Neural progenitor cell (in vitro differentiated cells): ENCODE data around the gene ADGRA3. TPM values are rescaled to one million over a fixed set of nuclear protein-coding genes. Genes with fewer than 3 reads are reported as not detected.

Source experiments
- DNase-seq: peaks from one replicate; pipeline ENCODE4 v3.0.0-alpha.2; 2016; ENCODE audit warnings: low spot score
- H2AFZ ChIP-seq: fragments of 200-600 bp; sonication (generic); replicated peaks from 2 replicates; pipeline ENCODE4 v1.6.1; 2016; ENCODE audit warnings: antibody characterized with exemption
- H3F3A ChIP-seq: fragments of 200-600 bp; sonication (generic); 2 replicates; pipeline ENCODE4 v1.6.1; 2016; ENCODE audit warnings: antibody characterized with exemption, low read depth
- H3K27ac ChIP-seq: fragments of 200-600 bp; sonication (generic); 2 replicates; pipeline ENCODE4 v1.5.1; 2016; ENCODE audit warnings: mild to moderate bottlenecking
- H3K27me3 ChIP-seq: fragments of 200-600 bp; sonication (generic); 2 replicates; pipeline ENCODE4 v1.6.1; 2016; ENCODE audit warnings: mild to moderate bottlenecking, moderate library complexity
- H3K36me3 ChIP-seq: fragments of 200-600 bp; sonication (generic); 2 replicates; pipeline ENCODE4 v1.5.1; 2016
- H3K4me1 ChIP-seq: fragments of 200-600 bp; sonication (generic); 2 replicates; pipeline ENCODE4 v1.6.1; 2016; ENCODE audit warnings: mixed run types
- H3K4me2 ChIP-seq: fragments of 200-600 bp; sonication (generic); 2 replicates; pipeline ENCODE4 v1.6.1; 2016
- H3K4me3 ChIP-seq: fragments of 200-600 bp; sonication (generic); 2 replicates; pipeline ENCODE4 v1.5.1; 2016
- H3K79me2 ChIP-seq: fragments of 200-600 bp; sonication (generic); 2 replicates; pipeline ENCODE4 v1.6.1; 2016; ENCODE audit warnings: low read depth
- H3K9ac ChIP-seq: fragments of 200-600 bp; sonication (generic); 2 replicates; pipeline ENCODE4 v1.6.1; 2016
- H3K9me3 ChIP-seq: fragments of 200-600 bp; sonication (generic); 2 replicates; pipeline ENCODE4 v1.5.1; 2016; ENCODE audit warnings: low read depth
- H4K20me1 ChIP-seq: fragments of 200-600 bp; sonication (generic); 2 replicates; pipeline ENCODE4 v1.6.1; 2016; ENCODE audit warnings: low read depth
- H3K27ac Mint-ChIP-seq: 3 replicates; pipeline ENCODE4 v1.8.0; 2021; ENCODE audit warnings: mixed read lengths
- H3K27me3 Mint-ChIP-seq: 2 replicates; pipeline ENCODE4 v1.8.0; 2022; ENCODE audit warnings: low read depth, mild to moderate bottlenecking, inconsistent platforms, moderate library complexity, mixed read lengths; ENCODE audit not compliant: insufficient read depth
- H3K36me3 Mint-ChIP-seq: 3 replicates; pipeline ENCODE4 v1.8.0; 2021; ENCODE audit warnings: mixed read lengths
- H3K4me1 Mint-ChIP-seq: 3 replicates; pipeline ENCODE4 v1.8.0; 2021; ENCODE audit warnings: mixed read lengths
- H3K4me3 Mint-ChIP-seq: 3 replicates; pipeline ENCODE4 v1.8.0; 2021; ENCODE audit warnings: mild to moderate bottlenecking, moderate library complexity, mixed read lengths
- H3K9me3 Mint-ChIP-seq: 3 replicates; pipeline ENCODE4 v1.8.0; 2020; ENCODE audit warnings: mixed read lengths
- EZH2 ChIP-seq: fragments of 200-600 bp; sonication (generic); IDR thresholded peaks from 2 replicates; pipeline ENCODE4 v1.6.1; 2017; ENCODE audit warnings: antibody characterized with exemption, mild to moderate bottlenecking, moderate library complexity
- EZH2phosphoT487 ChIP-seq: fragments of 200-600 bp; sonication (generic); IDR thresholded peaks from 2 replicates; pipeline ENCODE4 v1.6.1; 2017; ENCODE audit warnings: antibody characterized with exemption
- total RNA-seq: library from RNA; depleted of rRNA; stranded (reverse); fragments of >200 nt; gene quantifications from 2 replicates; pipeline ENCODE4 v1.2.3, GENCODE V29; 2015; ENCODE audit warnings: low replicate concordance
- TF ChIP-seq, protein P1 (sequence below): fragments of 200-600 bp; sonication (generic); IDR thresholded peaks from 2 replicates; pipeline ENCODE4 v1.5.1; 2017; ENCODE audit warnings: antibody characterized with exemption, mild to moderate bottlenecking

The ADGRA3 gene
- total RNA-seq, 1 donor from 2014 or later = 87.9 TPM

DNA sequence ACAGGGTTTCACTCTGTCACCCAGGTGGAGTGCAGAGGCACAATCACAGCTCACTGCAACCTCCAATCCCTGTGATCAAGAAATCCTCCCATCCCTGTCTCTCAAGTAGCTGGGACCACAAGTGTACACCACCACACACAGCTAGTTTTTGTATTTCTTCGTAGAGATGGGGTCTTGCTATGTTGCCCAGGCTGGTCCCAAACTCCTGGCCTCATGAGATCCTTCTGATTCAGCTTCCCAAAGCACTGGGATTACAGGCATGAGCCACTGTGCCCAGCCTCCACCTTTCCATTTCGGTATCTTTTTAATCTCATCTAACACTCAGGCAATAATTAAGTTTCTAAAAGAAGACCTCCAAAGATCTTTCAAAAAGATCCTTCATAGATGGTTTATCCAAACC is 22.9 kb downstream of the ADGRA3 start:
- no peak overlapping the region for H3K27ac ChIP-seq
- peaks cover 31% of the 10 kb centered on the region for H4K20me1 ChIP-seq
- no peaks in the 10 kb centered on the region for H3K27me3 ChIP-seq
- H3K36me3 ChIP-seq = no peaks in the 10 kb centered on the region
- H2AFZ ChIP-seq = no peak overlapping the region
- no peaks in the 10 kb centered on the region for H3F3A ChIP-seq
- TF ChIP-seq EZH2phosphoT487 = no peak
- no peak for TF ChIP-seq EZH2
- TF ChIP-seq, protein P1, sequence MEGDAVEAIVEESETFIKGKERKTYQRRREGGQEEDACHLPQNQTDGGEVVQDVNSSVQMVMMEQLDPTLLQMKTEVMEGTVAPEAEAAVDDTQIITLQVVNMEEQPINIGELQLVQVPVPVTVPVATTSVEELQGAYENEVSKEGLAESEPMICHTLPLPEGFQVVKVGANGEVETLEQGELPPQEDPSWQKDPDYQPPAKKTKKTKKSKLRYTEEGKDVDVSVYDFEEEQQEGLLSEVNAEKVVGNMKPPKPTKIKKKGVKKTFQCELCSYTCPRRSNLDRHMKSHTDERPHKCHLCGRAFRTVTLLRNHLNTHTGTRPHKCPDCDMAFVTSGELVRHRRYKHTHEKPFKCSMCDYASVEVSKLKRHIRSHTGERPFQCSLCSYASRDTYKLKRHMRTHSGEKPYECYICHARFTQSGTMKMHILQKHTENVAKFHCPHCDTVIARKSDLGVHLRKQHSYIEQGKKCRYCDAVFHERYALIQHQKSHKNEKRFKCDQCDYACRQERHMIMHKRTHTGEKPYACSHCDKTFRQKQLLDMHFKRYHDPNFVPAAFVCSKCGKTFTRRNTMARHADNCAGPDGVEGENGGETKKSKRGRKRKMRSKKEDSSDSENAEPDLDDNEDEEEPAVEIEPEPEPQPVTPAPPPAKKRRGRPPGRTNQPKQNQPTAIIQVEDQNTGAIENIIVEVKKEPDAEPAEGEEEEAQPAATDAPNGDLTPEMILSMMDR = no peak
- H3K4me1 Mint-ChIP-seq = no peaks in the 10 kb centered on the region
- peaks cover 4% of the 10 kb centered on the region for H3K27me3 Mint-ChIP-seq
- H3K4me3 Mint-ChIP-seq = no peak overlapping the region
- H3K27ac Mint-ChIP-seq = no peak overlapping the region
- no peak overlapping the region for H3K4me2 ChIP-seq
- peaks cover 5% of the 10 kb centered on the region for H3K4me1 ChIP-seq
- H3K79me2 ChIP-seq = peaks cover 59% of the 10 kb centered on the region
- H3K9me3 Mint-ChIP-seq = peaks cover 66% of the 10 kb centered on the region
- H3K36me3 Mint-ChIP-seq = peaks cover 57% of the 10 kb centered on the region
- no peak overlapping the region for H3K4me3 ChIP-seq
- no peak overlapping the region for H3K9ac ChIP-seq
- DNase-seq = no peak
- no peaks in the 10 kb centered on the region for H3K9me3 ChIP-seq

DNA sequence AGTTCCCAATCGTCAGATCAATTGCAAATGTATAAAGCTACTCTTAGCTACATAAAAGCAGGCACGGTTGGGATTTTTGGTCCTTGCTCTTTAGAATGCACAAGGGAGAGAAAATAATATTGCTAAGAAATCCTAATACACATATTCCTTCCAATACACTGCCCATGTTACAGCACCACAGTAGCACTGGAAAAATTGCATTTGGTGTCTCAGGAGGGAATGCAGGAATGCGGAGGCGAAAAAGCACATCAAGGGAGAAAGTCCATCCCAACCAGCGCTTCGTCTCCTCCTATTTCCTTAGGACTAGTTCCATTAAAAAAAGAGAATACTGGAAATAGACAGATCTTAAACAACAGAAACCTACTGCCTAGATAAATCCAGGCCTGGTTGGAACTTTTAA is 23.9 kb downstream of the ADGRA3 start:
- peaks cover 5% of the 10 kb centered on the region for H3K4me1 ChIP-seq
- H3K4me2 ChIP-seq = no peak overlapping the region
- H3F3A ChIP-seq = no peaks in the 10 kb centered on the region
- H4K20me1 ChIP-seq = peaks cover 37% of the 10 kb centered on the region
- no peak for DNase-seq
- Mint-ChIP-seq H3K9me3 (peaks cover 59% of the 10 kb centered on the region), H3K36me3 (peaks cover 52% of the 10 kb centered on the region), H3K4me3 (no peak overlapping the region), H3K4me1 (no peaks in the 10 kb centered on the region), H3K27ac (no peak overlapping the region), H3K27me3 (peaks cover 4% of the 10 kb centered on the region)
- no peak overlapping the region for H3K4me3 ChIP-seq
- peaks cover 69% of the 10 kb centered on the region for H3K79me2 ChIP-seq
- TF ChIP-seq EZH2phosphoT487 (no peak), EZH2 (no peak)
- TF ChIP-seq, protein P1 = no peak
- no peaks in the 10 kb centered on the region for H3K9me3 ChIP-seq
- H3K36me3 ChIP-seq = no peaks in the 10 kb centered on the region
- no peaks in the 10 kb centered on the region for H3K27me3 ChIP-seq
- H3K9ac ChIP-seq = no peak overlapping the region
- no peak overlapping the region for H3K27ac ChIP-seq
- no peak overlapping the region for H2AFZ ChIP-seq

- Histone ChIP-seq H3K9me3 (no peaks in the 10 kb centered on the region), H4K20me1 (peaks cover 32% of the 10 kb centered on the region), H3K9ac (no peak overlapping the region), H3K4me1 (peaks cover 5% of the 10 kb centered on the region), H3F3A (no peaks in the 10 kb centered on the region), H3K27ac (no peak overlapping the region), H3K36me3 (no peaks in the 10 kb centered on the region), H3K4me2 (no peak overlapping the region), H2AFZ (no peak overlapping the region), H3K27me3 (no peaks in the 10 kb centered on the region), H3K79me2 (peaks cover 81% of the 10 kb centered on the region), H3K4me3 (no peak overlapping the region)
- TF ChIP-seq, protein P1 = no peak
- no peak for TF ChIP-seq EZH2
- no peak for TF ChIP-seq EZH2phosphoT487
- Mint-ChIP-seq H3K4me1 (no peaks in the 10 kb centered on the region), H3K9me3 (peaks cover 55% of the 10 kb centered on the region), H3K27ac (no peak overlapping the region), H3K4me3 (no peak overlapping the region), H3K27me3 (peaks cover 4% of the 10 kb centered on the region), H3K36me3 (peaks cover 48% of the 10 kb centered on the region)
- DNase-seq = no peak
Observed at GRCh38 chr4:22490718-22491315, 25.0 kb downstream of the ADGRA3 start.
